NCI-H1436 treated with DMSO at 0.1 percent for 48 hours (cell line): ENCODE results near the gene TEKT3.

Experiments used
- DNase-seq: peaks from one replicate; lab custom pipeline; 2025; lab: John Stamatoyannopoulos, UW

Gene TEKT3

DNA sequence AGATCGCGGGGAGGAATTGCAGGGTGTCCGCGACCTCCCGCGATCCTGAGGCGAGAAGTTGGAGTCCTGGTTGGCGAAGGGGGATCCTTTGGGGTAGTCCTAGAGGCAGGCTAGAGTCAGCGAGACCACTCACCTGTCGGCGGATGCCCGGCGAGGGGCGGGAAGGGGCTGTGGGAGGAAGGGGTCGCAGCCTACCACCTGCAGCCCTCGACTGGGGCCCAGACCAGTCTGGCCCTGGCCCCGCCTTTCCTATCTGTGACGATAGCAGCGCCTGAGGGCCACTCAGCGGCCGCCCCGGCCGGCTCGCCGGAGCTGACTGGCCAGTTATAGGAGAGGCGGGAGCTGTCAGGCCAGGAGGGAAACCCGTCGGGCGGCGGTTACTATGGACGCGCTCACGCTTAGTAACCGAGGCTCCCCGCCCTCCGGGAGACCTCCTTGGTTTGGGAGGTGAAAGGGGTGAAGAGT is at the start of gene TEKT3:
Gene TEKT3 (minus strand): TSS at position 213 of the 465 bp plus-strand sequence. CDS start 10,012 bp downstream, outside the sequence.
- no peak for DNase-seq

DNA sequence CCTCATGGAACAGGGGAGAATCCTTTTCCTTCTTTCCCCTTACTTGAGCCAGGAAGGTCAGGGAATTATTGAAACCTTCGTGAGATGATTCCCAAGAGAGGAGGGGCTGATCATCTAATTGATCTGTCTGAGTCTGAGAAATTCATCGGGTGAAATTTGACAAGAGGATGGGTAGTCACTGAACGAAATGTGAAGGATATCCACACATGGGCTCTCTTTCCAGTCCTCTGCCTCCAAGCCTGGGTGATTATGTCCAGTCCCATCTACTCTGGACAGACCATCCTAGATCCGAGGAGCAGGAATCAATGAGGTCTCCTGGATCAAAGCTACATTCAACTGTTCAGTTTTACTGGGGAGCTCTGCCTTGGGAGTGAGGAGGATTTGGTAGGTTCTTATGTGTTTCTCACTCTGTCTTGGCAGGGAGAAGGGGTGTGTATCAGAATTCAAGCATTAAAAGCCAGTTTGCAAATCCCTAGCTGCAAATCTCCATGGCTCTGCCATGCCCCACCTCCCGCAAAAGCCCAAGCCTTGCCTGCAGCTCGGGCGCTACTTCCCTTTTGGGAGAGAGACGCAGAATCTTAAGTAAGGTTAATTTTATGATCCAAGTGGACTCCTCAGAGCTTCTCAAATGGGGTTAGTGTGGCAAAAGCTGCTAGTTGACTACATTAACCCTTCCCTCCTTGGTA is 47.1 kb upstream of the TEKT3 start:
- no peak for DNase-seq

DNA sequence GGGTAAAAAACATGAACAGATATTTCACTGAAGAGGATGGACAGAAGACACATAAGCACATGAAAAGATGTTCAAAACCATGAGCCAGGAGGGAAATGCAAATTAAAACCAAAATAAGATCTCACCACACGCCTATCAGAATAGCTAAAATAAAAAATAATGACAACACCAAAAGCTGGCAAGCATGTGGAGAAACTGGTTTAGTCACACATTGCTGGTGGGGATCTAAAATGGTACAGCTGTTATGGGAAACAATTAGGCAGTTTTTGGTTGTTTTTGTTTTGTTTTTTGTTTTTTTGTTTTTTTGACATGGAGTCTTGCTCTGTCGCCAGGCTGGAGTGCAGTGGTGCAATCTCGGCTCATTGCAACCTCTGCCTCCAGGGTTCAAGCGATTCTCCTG is 44.7 kb upstream of the TEKT3 start:
- DNase-seq, result no peak

DNA sequence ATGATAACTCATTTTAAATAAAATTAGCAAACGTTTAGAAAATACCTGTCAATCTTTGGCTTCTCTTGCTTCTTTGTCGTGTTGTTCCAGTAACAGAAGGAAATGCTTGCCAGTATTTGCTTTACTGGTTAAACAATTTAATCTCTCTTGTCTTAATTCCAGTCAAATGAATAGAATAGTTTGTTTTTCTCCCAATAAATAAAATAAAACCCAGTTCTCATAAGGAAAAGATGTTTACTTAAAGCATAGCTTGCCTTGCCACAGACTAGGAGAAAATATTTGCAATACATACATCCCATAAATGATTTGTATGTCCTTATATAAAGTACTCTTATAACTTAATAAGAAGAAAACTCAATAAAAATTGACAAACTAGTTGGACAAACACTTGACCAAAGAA is 43.9 kb upstream of the TEKT3 start:
- no peak for DNase-seq

DNA sequence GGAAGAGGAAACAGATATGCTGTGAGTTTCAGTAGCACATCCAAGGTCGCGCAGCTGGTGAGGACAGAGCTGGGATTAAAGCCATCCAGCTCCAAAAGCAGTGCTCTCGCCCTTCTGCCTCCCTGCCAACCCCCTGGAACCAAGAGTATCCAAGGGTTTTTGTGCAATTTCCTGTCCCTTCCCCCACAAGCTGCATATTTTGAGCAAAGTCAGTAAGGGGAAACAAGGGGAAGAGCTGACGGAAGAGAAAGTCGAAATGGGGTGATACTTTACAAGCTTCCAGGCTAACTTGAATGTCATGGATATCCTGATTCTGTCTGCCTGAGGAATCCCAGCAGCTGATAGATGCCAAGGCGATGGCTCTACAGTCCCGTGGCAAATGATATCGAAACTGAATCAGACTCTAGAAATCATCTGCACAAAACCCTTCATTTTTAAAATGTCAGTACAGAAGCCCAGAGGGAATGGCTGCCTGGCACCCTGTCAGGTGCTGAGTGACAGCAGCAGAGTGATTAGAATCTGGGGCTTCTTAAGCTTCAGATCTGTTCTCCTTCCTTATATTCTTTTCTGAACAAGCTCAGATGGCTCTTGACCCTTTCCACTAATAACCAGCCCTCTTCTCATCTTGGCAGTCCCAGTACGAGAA is 42.9 kb upstream of the TEKT3 start:
- no peak for DNase-seq

DNA sequence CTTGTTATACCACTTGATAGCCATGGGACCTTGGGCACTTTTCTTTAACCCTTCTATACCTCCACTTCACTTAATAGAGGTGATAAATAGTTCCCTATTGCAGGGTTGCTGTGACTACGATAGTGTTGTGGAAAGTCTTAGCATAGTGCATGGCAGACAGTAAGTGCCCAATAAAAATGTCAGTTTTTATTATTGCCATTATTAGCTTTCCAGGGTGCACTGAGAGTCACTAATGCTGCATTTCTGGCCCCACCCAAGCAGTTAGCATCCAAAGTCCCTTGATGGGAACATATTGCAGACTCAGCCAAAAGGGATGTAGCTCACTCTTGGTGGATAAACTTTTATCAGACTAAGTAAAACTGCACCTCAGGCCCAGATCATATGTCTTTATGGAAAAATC is 41.5 kb upstream of the TEKT3 start:
- no peak for DNase-seq

DNA sequence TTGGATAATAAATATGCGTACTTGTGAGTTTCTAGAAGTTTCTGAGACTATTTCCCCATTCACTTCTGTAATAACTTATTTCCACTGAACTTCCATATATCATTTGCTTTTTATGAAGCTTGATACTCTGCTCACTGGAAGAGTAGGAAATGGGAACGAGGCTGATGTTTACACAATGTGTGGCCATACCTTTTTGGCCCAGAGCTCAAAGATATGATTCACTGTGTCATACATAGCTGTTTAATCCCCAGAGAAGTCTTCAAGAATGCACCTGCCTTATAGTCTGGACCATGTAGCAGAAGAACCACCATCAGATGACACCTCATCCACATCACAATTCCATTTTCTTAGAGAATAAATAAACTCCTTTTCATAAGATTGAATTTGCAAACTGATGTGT is 40.3 kb upstream of the TEKT3 start:
- no peak for DNase-seq

DNA sequence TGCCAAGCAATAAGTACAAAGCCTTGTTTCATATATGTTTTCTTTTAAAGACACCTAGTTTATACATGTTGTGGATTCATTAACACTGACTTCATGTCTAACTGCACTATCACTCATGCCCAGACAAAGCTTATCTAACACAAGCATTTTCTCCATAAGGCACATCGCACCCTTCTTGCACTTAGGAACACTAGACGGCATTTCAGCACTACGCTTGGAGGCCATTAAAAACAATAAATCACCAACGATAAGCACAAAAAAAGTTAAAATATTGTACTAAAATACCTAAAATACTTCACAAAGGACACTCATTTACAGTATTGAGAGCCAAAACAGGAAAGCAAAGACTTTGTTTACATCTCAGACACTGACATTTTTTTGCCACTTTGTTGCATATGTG is 39.0 kb upstream of the TEKT3 start:
- DNase-seq, result no peak

DNA sequence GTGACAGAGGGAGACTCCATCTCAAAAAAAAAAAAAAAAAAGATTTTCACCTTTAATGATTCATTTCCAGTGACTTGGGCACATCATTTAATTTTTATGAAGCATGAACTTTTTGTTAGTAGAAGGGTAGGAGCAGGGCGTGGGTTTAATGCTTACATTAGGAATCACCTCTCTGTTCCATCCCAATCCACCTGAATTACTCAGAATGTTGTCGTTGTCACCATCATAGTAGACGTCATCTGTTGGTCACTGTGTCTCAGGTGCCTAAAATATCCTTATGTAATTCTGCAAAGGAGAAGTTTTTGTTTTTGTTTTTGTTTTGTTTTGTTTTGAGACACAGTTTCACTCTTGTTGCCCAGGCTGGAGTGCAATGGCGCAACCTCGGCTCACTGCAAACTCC is 38.3 kb upstream of the TEKT3 start:
- DNase-seq, result no peak

DNA sequence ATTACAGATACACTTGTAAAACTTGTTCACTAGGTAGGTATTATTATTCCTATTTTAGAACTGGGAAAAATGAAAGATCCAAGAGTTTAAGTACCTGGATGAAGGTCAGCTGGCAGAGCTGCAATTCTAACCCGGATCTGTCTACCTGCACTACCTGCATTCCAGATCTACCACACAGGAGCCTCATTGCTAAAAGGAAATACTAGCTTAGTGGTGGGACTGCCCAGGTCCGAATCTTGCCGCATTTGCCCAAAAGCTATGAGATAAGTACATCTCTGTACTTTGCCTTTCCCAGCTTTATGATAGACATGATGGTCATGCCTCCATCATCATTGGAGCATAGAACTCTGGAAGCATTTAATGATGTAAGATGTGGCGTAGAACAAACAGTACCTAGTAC is 36.8 kb upstream of the TEKT3 start:
- DNase-seq, result no peak

DNA sequence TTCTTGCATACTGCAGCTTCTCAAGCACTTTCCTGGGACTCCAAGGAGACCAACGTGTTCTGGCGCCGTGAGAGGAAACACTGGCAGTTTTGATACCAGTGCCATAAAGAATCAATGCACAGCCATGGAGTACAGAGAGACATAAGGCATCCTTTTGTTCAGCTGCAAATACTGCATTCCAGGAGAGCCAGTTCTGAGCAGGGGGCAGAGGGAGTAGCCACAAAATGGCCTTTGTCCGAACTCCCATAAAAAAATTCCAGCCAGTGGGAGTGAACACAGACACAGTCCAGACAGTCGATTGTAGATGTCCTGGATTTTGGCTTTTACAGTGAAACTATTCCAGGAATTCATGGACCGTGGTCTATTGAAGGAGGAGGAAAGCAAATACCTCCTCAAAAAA is 36.2 kb upstream of the TEKT3 start:
- DNase-seq, result no peak

DNA sequence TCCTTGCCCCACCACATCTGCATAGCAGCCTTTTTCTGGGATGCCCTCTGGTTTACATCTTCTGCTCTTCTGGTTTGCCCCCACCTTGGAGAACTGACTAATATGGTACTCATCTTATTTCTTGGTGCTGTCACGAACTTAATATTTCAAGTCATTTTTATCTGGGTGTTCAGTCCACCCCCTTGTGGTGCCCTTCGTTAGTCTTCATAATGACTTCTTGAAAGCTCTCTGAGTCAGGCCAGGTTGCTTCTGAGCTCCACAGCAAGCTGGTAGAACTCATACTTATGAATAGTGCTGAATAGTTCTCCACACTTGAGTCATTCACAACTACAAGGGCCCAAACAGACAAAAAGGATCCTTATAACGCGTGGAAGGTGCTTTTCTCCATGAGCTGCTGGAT is 35.8 kb upstream of the TEKT3 start:
- no peak for DNase-seq

DNA sequence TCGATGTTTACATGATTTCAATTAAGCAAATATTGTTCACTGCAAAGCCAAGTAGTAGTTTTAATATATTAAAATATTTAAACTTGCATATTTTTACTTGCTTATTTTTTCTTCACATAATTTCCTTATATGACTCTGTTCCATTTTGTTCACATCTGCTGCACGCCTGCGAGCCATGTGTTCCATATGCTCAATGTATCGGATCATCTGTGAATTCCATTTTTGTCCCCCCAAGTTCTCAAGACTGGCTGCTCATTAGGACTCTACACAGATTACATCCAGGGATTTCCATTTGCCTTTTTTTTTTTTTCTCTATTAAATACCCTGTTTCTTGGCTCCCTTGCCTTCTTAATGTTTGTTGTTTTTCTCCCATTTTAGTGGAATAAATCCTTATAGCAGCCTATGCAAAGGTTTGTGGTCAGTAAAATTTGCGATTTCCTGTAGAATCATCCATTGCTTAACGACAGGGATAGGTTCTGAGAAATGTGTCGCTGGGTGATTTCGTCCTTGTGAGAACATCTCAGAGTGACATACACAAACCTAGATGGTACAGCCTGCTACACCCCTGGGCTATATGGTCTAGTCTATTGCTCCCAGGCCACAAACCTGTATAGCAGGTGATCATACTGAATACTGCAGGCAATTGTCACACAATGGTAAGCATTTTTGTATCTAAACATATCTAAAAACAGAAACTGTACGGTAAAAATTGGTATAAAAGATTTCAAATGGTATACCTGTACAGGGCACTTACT is 30.2 kb upstream of the TEKT3 start:
- DNase-seq, result no peak

DNA sequence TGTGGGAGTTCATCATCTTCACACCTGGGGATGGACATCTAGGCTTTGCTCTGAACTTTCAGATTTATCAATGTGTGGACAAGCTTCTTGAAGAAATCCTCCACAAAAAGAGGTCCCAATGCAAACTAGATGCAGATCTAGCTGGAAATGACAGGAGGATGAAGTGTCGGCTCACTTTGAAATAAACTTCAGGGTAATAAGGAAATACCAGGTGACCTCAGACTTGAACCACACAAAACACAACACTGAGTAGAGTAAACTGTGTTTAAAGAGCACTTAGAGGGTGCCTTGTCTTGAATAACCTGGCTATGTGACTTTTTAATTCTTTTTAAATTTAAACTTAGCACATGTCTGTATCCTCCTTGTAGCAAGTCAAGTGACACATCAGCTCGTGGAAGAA is 27.2 kb upstream of the TEKT3 start:
- no peak for DNase-seq

DNA sequence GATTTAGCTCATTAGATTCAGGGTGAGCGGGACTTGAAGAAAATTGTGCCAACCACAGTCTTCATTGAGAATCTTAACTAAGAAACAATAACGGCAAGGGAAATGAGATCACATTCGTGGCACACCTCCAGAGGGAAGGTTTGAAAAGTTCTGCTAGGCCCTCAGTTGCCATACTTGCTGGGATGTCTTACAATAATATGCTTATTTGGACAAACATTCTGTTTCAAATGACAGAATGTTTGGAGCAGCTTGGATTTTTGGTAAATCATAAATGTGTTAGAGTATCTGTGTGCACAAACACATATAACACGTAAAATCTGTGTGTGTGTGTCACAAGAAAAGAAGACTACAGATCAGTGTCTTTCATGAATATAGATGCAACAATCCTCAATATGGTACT is 24.6 kb upstream of the TEKT3 start:
- DNase-seq, result no peak

DNA sequence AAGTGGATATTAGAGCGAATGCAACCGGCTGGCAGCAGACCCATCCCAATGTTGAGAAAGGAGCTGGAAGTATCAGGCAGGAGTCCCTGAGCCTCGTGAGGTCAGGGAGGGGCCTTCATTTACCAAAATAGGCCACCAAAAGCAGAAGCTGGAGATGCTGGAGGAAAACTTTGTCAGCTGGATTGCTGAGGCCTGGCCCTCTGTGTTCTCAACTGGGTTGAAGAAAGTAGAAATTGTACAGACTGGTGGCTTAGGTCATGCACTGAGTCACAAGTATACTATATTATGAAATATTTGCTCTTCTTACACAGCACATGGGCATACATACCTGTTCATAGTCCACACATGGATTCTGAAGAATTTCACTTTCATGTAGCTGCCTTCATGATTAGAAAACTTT is 23.2 kb upstream of the TEKT3 start:
- no peak for DNase-seq

DNA sequence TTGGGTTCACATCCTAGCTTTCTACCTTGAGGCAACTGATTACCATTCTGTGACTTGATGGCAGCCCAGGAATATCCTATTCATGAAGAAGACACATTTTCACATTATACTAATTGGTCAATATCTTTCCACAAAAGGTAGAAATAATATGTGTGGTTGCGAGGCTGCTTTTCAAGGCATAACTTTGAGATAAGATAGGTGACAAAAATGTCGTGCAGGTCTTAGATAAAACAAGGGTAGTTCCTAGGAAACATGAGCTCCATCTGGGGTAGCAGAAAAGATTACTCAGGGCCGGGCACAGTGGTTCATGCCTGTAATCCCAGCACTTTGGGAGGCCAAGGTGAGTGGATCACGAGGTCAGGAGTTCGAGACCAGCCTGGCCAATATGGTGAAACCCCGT is 22.3 kb upstream of the TEKT3 start:
- no peak for DNase-seq

DNA sequence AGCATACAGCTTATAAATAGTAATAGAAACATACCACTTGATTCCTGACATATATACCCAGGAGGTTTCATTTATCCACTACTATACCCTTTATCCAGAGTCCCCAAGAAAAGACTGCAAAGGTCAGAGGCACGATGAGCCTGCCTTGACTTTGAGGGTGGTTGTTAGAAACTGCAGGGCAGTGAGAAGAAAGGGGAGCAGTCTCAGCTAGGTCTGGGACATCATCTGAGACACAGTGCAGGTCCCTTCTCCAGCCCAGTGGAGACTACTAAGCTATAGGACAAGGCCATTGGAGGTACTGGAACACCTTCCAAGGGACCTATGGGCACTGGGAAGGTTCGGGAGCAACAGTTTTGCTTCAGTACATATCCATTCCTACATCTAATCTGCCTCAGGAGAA is 20.2 kb upstream of the TEKT3 start:
- no peak for DNase-seq

DNA sequence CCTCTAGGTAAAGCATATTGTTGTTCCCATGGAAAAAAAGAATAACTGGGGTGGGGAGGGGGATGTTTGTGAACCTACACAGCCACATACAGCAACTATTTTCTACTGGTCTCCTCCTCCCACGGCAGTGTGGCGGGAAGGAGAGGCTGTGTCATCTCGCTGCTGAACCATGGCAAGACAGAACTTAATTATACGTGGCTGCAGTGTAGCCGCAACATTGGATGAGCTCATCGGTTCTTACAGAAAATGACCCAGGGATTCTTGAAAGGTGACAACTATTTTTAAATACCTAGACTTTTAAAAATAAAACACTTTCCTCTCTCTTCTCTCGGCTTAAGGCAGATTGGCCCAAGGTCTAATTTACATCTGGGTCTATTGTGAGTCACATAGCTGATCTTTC is 19.8 kb upstream of the TEKT3 start:
- no peak for DNase-seq

DNA sequence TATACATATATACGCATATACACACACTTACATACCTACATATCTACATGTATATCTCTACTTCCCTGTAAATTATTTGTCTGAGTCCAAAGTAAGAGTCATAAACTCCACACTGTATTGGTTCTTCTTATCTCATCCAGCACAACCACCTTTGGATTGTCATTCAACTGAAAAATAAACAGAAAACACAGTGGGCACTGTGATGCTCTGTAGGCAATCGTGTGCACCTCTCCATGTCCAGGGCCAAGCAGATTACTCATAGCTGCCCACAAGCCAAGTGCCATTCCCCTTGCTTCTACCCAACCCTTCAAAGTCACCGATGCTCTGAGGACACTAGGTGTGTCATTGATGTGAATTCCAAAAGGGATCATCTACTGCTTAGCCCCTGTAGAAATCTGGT is 12.9 kb upstream of the TEKT3 start:
- no peak for DNase-seq

DNA sequence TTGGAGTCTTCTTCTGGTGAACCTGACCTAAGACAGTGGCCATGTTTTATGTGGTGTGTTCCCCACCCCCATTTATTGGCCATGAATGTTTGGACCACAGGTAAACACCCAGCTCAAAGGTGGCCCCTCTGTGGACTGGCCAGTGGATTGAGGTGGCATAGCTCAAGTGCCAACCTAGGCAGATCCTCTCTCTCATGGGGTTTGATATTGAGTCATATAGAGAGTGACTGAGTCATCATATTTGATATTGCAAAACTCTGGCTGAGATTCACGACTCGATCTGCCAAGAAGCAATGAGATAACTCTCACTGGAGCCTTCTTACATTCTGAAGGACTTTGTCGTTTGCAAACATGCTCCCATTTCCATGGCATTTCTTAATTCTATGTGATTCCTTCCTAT is 10.5 kb upstream of the TEKT3 start:
- no peak for DNase-seq

DNA sequence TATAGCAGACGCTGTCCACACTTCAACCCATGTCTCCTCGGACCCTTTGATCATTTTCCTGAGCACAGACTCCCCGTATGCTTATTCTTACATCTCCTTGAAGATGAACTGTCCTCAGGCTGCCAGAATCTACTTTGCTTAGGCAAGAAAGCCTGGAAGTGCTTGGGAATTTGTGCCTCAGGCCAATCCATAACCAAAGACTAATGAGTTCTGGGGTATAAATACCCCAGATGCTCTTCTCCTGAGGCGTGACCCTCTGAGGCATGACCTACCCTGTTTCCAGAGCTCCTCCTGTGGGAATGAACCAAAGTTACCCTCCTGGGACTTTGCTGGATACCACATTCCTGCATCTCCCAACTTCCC is 10.1 kb upstream of the TEKT3 start:
- DNase-seq, result no peak

DNA sequence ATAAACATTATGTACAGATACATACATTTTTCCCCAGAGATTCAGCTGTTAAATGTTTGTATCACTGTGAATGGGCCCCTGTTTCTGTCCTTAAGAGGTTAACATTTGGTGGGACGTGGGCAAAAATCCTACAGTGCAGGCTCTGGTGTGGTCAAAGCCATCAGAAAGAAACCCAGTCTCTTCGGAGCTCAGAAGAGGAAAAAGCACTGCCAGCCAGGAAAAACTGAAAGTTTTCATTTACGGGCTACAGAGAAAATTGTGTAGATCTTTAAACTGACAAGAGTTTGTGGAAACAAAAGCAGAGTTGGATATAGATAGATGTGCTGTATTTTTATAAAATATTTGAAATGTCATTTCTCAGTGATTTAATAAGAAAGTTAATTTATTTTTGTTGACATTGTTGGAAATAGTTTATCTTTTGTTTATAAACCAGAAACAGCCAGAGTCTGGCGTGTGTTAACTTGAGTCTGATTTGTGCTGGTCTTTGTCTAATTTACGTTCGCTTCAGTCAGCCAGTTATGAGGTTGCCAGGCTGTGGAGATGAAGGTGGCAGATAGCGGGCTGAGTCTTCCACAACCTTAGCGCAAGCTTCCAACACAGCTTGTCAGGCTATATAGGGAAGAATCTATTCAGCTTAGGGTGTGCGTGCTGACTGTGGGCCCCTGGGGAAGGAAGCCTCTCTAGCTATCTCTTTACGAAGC is 9.5 kb upstream of the TEKT3 start:
- no peak for DNase-seq
